Measurements from ENCODE around the gene PLXNB3. TPM values are rescaled to one million over a fixed set of nuclear protein-coding genes. Genes with fewer than 3 reads are reported as not detected.

PLXNB3 gene
- total RNA-seq, 2 donors from 2014 or later = 0.25 to 2.9 TPM

- no peaks in the 10 kb centered on the region for H3K9me3 ChIP-seq (ENCODE audit: control insufficient read depth, low read length, poor library complexity, severe bottlenecking)
- Mint-ChIP-seq H3K4me1 (peaks cover 8% of the 10 kb centered on the region), H3K4me3 (no peak overlapping the region), H3K36me3 (ENCODE audit: low read depth) (no peaks in the 10 kb centered on the region), H3K27ac (no peak overlapping the region), H3K27me3 (no peaks in the 10 kb centered on the region)
- ATAC-seq = no peak
- no peak for DNase-seq
Observed at GRCh38 chrX:153789654-153790053, 25.6 kb downstream of the PLXNB3 start.

GRCh38 chrX:153791104-153791852, 27.2 kb downstream of the PLXNB3 start:
- DNase-seq = no peak

GRCh38 chrX:153792368-153792767, 28.3 kb downstream of the PLXNB3 start:
- Mint-ChIP-seq H3K27me3 (no peaks in the 10 kb centered on the region), H3K27ac (no peak overlapping the region), H3K4me3 (peak overlapping the region; percentile 94), H3K36me3 (ENCODE audit: low read depth) (no peaks in the 10 kb centered on the region), H3K4me1 (peaks cover 16% of the 10 kb centered on the region)
- DNase-seq (no peak), ATAC-seq (no peak)
- H3K9me3 ChIP-seq (ENCODE audit: control insufficient read depth, low read length, poor library complexity, severe bottlenecking) = no peaks in the 10 kb centered on the region

More at GRCh38 chrX:153791104-153791852, 27.2 kb downstream of the PLXNB3 start:
- H3K4me1 Mint-ChIP-seq = peaks cover 12% of the 10 kb centered on the region
- H3K36me3 Mint-ChIP-seq (ENCODE audit: low read depth) = no peaks in the 10 kb centered on the region
- H3K27me3 Mint-ChIP-seq = no peaks in the 10 kb centered on the region
- H3K27ac Mint-ChIP-seq = no peak overlapping the region
- H3K4me3 Mint-ChIP-seq = no peak overlapping the region
- ATAC-seq = no peak
- H3K9me3 ChIP-seq (ENCODE audit: control insufficient read depth, low read length, poor library complexity, severe bottlenecking) = no peaks in the 10 kb centered on the region

GRCh38 chrX:153793291-153793690, 29.2 kb downstream of the PLXNB3 start:
- Mint-ChIP-seq H3K4me1 (peaks cover 16% of the 10 kb centered on the region), H3K36me3 (ENCODE audit: low read depth) (no peaks in the 10 kb centered on the region), H3K27ac (peak overlapping the region; percentile 80), H3K4me3 (peak overlapping the region; percentile 94), H3K27me3 (no peaks in the 10 kb centered on the region)
- no peak for ATAC-seq
- no peak for DNase-seq
- no peaks in the 10 kb centered on the region for H3K9me3 ChIP-seq (ENCODE audit: control insufficient read depth, low read length, poor library complexity, severe bottlenecking)

- peak; percentile 97 for ATAC-seq
- Mint-ChIP-seq H3K27me3 (no peaks in the 10 kb centered on the region), H3K4me3 (peak within 1 kb of the TSS; percentile 94), H3K36me3 (ENCODE audit: low read depth) (no peaks in the 10 kb centered on the region), H3K27ac (peak within 1 kb of the TSS; percentile 80), H3K4me1 (peaks cover 16% of the 10 kb centered on the region)
- no peaks in the 10 kb centered on the region for H3K9me3 ChIP-seq (ENCODE audit: control insufficient read depth, low read length, poor library complexity, severe bottlenecking)
- DNase-seq = peak; percentile 83 to 90 (median 88)
Observed at GRCh38 chrX:153794018-153794896, 30.2 kb downstream of the PLXNB3 start, which contains the start of the genes IDH3G and SSR4. TSS of gene IDH3G (minus strand) at chrX:153794375. CDS start at chrX:153794326, 49 bp downstream. TSS of gene SSR4 (plus strand) at chrX:153794668. CDS start at chrX:153794688, 20 bp downstream.

- DNase-seq (no peak), ATAC-seq (peak; percentile 4)
- Mint-ChIP-seq H3K27ac (peak overlapping the region; percentile 80), H3K4me1 (peaks cover 16% of the 10 kb centered on the region), H3K36me3 (ENCODE audit: low read depth) (no peaks in the 10 kb centered on the region), H3K27me3 (no peaks in the 10 kb centered on the region), H3K4me3 (peak overlapping the region; percentile 94)
- H3K9me3 ChIP-seq (ENCODE audit: control insufficient read depth, low read length, poor library complexity, severe bottlenecking) = no peaks in the 10 kb centered on the region
Observed at GRCh38 chrX:153794897-153795816, 31.1 kb downstream of the PLXNB3 start.

GRCh38 chrX:153797415-153798015, 33.5 kb downstream of the PLXNB3 start:
- Mint-ChIP-seq H3K27ac (no peak overlapping the region), H3K4me1 (peaks cover 16% of the 10 kb centered on the region), H3K36me3 (ENCODE audit: low read depth) (no peaks in the 10 kb centered on the region), H3K27me3 (no peaks in the 10 kb centered on the region), H3K4me3 (no peak overlapping the region)
- no peak for ATAC-seq
- DNase-seq = no peak
- H3K9me3 ChIP-seq (ENCODE audit: control insufficient read depth, low read length, poor library complexity, severe bottlenecking) = no peaks in the 10 kb centered on the region

- Mint-ChIP-seq H3K4me1 (peaks cover 10% of the 10 kb centered on the region), H3K36me3 (ENCODE audit: low read depth) (no peaks in the 10 kb centered on the region), H3K27ac (no peak overlapping the region), H3K4me3 (no peak overlapping the region), H3K27me3 (no peaks in the 10 kb centered on the region)
- no peak for ATAC-seq
- DNase-seq = no peak
- no peaks in the 10 kb centered on the region for H3K9me3 ChIP-seq (ENCODE audit: control insufficient read depth, low read length, poor library complexity, severe bottlenecking)
Observed at GRCh38 chrX:153799326-153799725, 35.3 kb downstream of the PLXNB3 start.

- peaks cover 8% of the 10 kb centered on the region for H3K4me1 Mint-ChIP-seq
- H3K27me3 Mint-ChIP-seq = no peaks in the 10 kb centered on the region
- H3K27ac Mint-ChIP-seq = no peak overlapping the region
- no peak for DNase-seq
- no peaks in the 10 kb centered on the region for H3K36me3 Mint-ChIP-seq (ENCODE audit: low read depth)
- no peaks in the 10 kb centered on the region for H3K9me3 ChIP-seq (ENCODE audit: control insufficient read depth, low read length, poor library complexity, severe bottlenecking)
- H3K4me3 Mint-ChIP-seq = no peak overlapping the region
- ATAC-seq = no peak
Observed at GRCh38 chrX:153800177-153800722, 36.2 kb downstream of the PLXNB3 start.

- no peak for DNase-seq
- H3K27me3 Mint-ChIP-seq = no peaks in the 10 kb centered on the region
- peak overlapping the region; percentile 63 for H3K27ac Mint-ChIP-seq
- H3K4me1 Mint-ChIP-seq = peaks cover 8% of the 10 kb centered on the region
- no peaks in the 10 kb centered on the region for H3K9me3 ChIP-seq (ENCODE audit: control insufficient read depth, low read length, poor library complexity, severe bottlenecking)
- H3K36me3 Mint-ChIP-seq (ENCODE audit: low read depth) = no peaks in the 10 kb centered on the region
- H3K4me3 Mint-ChIP-seq = no peak overlapping the region
- no peak for ATAC-seq
Observed at GRCh38 chrX:153800746-153801145, 36.7 kb downstream of the PLXNB3 start.

GRCh38 chrX:153801669-153802068, 37.6 kb downstream of the PLXNB3 start:
- Mint-ChIP-seq H3K27ac (no peak overlapping the region), H3K36me3 (ENCODE audit: low read depth) (no peaks in the 10 kb centered on the region), H3K4me3 (no peak overlapping the region), H3K4me1 (peaks cover 4% of the 10 kb centered on the region), H3K27me3 (no peaks in the 10 kb centered on the region)
- H3K9me3 ChIP-seq (ENCODE audit: control insufficient read depth, low read length, poor library complexity, severe bottlenecking) = no peaks in the 10 kb centered on the region
- DNase-seq = no peak
- ATAC-seq = no peak

- H3K4me3 Mint-ChIP-seq = no peak overlapping the region
- DNase-seq = no peak
- no peaks in the 10 kb centered on the region for H3K27me3 Mint-ChIP-seq
- H3K27ac Mint-ChIP-seq = no peak overlapping the region
- H3K9me3 ChIP-seq (ENCODE audit: control insufficient read depth, low read length, poor library complexity, severe bottlenecking) = no peaks in the 10 kb centered on the region
- ATAC-seq = no peak
- no peaks in the 10 kb centered on the region for H3K36me3 Mint-ChIP-seq (ENCODE audit: low read depth)
- peaks cover 2% of the 10 kb centered on the region for H3K4me1 Mint-ChIP-seq
Observed at GRCh38 chrX:153802513-153803045, 38.5 kb downstream of the PLXNB3 start.
